SIG-M5 (cell line): ENCODE data around the gene BLID.

Experiments used
- DNase-seq: peaks from one replicate; lab custom pipeline; 2025; lab: John Stamatoyannopoulos, UW

Gene BLID

GRCh38 chr11:122115524-122116379 lies at the start of gene BLID:
Gene BLID (minus strand): TSS chr11:122116215. CDS start chr11:122115922, 293 bp downstream.
- no peak for DNase-seq

- DNase-seq: no peak
Measured at GRCh38 chr11:122163053-122163819, 47.2 kb upstream of the BLID start.

GRCh38 chr11:122162095-122162494 lies 46.1 kb upstream of the BLID start:
- no peak for DNase-seq

GRCh38 chr11:122160841-122161590 lies 45.0 kb upstream of the BLID start:
- no peak for DNase-seq

GRCh38 chr11:122159861-122160260 lies 43.8 kb upstream of the BLID start:
- DNase-seq: no peak

GRCh38 chr11:122159173-122159721 lies 43.2 kb upstream of the BLID start:
- no peak for DNase-seq

GRCh38 chr11:122158171-122158570 lies 42.2 kb upstream of the BLID start:
- DNase-seq: no peak

- no peak for DNase-seq
Measured at GRCh38 chr11:122157653-122158161, 41.7 kb upstream of the BLID start.

GRCh38 chr11:122156940-122157382 lies 40.9 kb upstream of the BLID start:
- no peak for DNase-seq

GRCh38 chr11:122155765-122156527 lies 39.9 kb upstream of the BLID start:
- DNase-seq: no peak

GRCh38 chr11:122154994-122155393 lies 39.0 kb upstream of the BLID start:
- no peak for DNase-seq

- no peak for DNase-seq
Measured at GRCh38 chr11:122154227-122154626, 38.2 kb upstream of the BLID start.

GRCh38 chr11:122153746-122154145 lies 37.7 kb upstream of the BLID start:
- no peak for DNase-seq

- DNase-seq: no peak
Measured at GRCh38 chr11:122150216-122151124, 34.5 kb upstream of the BLID start.

GRCh38 chr11:122149202-122149601 lies 33.2 kb upstream of the BLID start:
- DNase-seq: no peak

- DNase-seq: no peak
Measured at GRCh38 chr11:122146475-122146874, 30.5 kb upstream of the BLID start.

GRCh38 chr11:122145715-122146274 lies 29.8 kb upstream of the BLID start:
- no peak for DNase-seq

GRCh38 chr11:122144752-122145151 lies 28.7 kb upstream of the BLID start:
- no peak for DNase-seq

- DNase-seq: no peak
Measured at GRCh38 chr11:122141725-122142124, 25.7 kb upstream of the BLID start.

- no peak for DNase-seq
Measured at GRCh38 chr11:122140500-122140899, 24.5 kb upstream of the BLID start.
